Measurements from ENCODE around the gene MUSTN1.

DNA sequence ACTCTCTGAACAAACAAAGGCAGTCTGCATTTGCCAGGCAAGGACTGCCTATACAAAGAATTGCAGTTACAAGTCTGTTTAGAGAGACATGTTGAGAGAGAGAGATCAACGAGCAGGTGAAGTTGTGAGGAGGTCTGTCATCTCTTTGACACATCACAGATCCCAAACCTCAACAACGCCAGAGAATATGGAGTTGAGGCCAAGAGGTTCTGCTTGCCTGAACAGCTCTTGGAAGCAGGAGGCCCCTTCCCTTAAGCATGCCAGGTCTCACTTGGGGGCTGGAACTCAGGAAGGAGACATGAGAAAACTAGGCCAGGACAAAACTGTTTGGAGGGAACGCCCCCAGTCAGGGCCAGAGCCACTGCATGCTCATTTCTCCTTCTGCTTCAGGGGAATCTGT lies 22.3 kb upstream of the MUSTN1 start:
- TF ChIP-seq, protein P1, sequence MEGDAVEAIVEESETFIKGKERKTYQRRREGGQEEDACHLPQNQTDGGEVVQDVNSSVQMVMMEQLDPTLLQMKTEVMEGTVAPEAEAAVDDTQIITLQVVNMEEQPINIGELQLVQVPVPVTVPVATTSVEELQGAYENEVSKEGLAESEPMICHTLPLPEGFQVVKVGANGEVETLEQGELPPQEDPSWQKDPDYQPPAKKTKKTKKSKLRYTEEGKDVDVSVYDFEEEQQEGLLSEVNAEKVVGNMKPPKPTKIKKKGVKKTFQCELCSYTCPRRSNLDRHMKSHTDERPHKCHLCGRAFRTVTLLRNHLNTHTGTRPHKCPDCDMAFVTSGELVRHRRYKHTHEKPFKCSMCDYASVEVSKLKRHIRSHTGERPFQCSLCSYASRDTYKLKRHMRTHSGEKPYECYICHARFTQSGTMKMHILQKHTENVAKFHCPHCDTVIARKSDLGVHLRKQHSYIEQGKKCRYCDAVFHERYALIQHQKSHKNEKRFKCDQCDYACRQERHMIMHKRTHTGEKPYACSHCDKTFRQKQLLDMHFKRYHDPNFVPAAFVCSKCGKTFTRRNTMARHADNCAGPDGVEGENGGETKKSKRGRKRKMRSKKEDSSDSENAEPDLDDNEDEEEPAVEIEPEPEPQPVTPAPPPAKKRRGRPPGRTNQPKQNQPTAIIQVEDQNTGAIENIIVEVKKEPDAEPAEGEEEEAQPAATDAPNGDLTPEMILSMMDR (IDR thresholded peaks at IDR 0.05; ENCODE audit: low read length), result no peak
- TF ChIP-seq EZH2 (IDR thresholded peaks at IDR 0.05; ENCODE audit: borderline replicate concordance, low read length), result no peak
